Endothelial cell of umbilical vein (primary cell): ENCODE data around the gene UBXN11. TPM values are rescaled to one million over a fixed set of nuclear protein-coding genes. Genes with fewer than 3 reads are reported as not detected.

Experiments used
- BruUV-seq: library from RNA; stranded (reverse); fragments of 400-500 nt; replicated peaks from 2 replicates; lab custom pipeline; 2021; lab: Mats Ljungman, UMichigan
- CTCF ChIA-PET: fragments of 300-600, 350-600 bp; sonication (Branson Sonifier 250); formaldehyde crosslinking; loops from one replicate; lab custom pipeline; 2021; ENCODE audit warnings: antibody characterized with exemption, inconsistent platforms; lab: Charles Lee
- POLR2A ChIA-PET: fragments of 300-600, 350-600 bp; sonication (Branson Sonifier 250); formaldehyde crosslinking; loops from one replicate; lab custom pipeline; 2021; ENCODE audit warnings: antibody characterized with exemption, inconsistent platforms; lab: Charles Lee
- DNase-seq: peaks from one replicate; pipeline ENCODE4 v3.0.0-alpha.2; 2011; ENCODE audit warnings: low read depth, low spot score
- FAIRE-seq: peaks from 2 replicates; lab custom pipeline; 2011; peaks lifted over from hg19 to GRCh38; lab: Jason Lieb, UNC
- H2AFZ ChIP-seq: 2 replicates; pipeline ENCODE4 v1.6.0; 2012; ENCODE audit warnings: low read depth, low read length, control low read depth, inconsistent platforms
- H3K27ac ChIP-seq: 2 replicates; pipeline ENCODE4 v1.5.1; 2011; ENCODE audit warnings: low read depth, mild to moderate bottlenecking, control low read depth, low read length, moderate library complexity; ENCODE audit not compliant: insufficient read depth
- H3K27me3 ChIP-seq, 2 experiments: 2 replicates each; pipeline versions ENCODE4 v1.6.0 to v1.6.1; 2011; ENCODE audit warnings: low read length in 2 of 2, mixed read lengths in 1 of 2; ENCODE audit not compliant: control insufficient read depth in 2 of 2, insufficient read depth in 2 of 2
- H3K36me3 ChIP-seq, 2 experiments: 2 replicates in 1 of 2; 3 replicates in 1 of 2; pipeline ENCODE4 v1.5.1; 2011; ENCODE audit warnings: low read length in 2 of 2, mild to moderate bottlenecking in 1 of 2, moderate library complexity in 1 of 2; ENCODE audit not compliant: control insufficient read depth in 2 of 2, insufficient read depth in 2 of 2; ENCODE audit errors: extremely low read depth in 1 of 2
- H3K4me1 ChIP-seq: 3 replicates; pipeline ENCODE4 v1.5.1; 2011; ENCODE audit warnings: mild to moderate bottlenecking, low read length; ENCODE audit not compliant: control insufficient read depth, insufficient read depth; ENCODE audit errors: extremely low read depth
- H3K4me2 ChIP-seq: 2 replicates; pipeline ENCODE4 v1.6.1; 2011; ENCODE audit warnings: low read length, control low read depth, mixed read lengths; ENCODE audit not compliant: insufficient read depth
- H3K4me3 ChIP-seq, 3 experiments: fragments of 200-600 bp in 1 of 3; sonication (generic), shearing (Covaris generic) in 1 of 3; replicated peaks in 1 of 3; 2 replicates each; pipeline ENCODE4 v1.5.1; 2011 to 2016; ENCODE audit warnings: control low read depth in 3 of 3, low read length in 3 of 3, mild to moderate bottlenecking in 2 of 3, inconsistent platforms in 1 of 3, low read depth in 1 of 3, moderate library complexity in 1 of 3; ENCODE audit not compliant: insufficient read depth in 1 of 3
- H3K79me2 ChIP-seq: 2 replicates; pipeline ENCODE4 v1.6.0; 2012; ENCODE audit warnings: low read length, inconsistent platforms; ENCODE audit not compliant: control insufficient read depth, insufficient read depth
- H3K9ac ChIP-seq: replicated peaks from 2 replicates; pipeline ENCODE3; 2011; ENCODE audit warnings: low read length, control low read depth; ENCODE audit not compliant: insufficient read depth; ENCODE audit errors: extremely low read depth
- H3K9me1 ChIP-seq: replicated peaks from 3 replicates; pipeline ENCODE4 v1.6.0; 2011; ENCODE audit warnings: mild to moderate bottlenecking, low read length; ENCODE audit not compliant: control insufficient read depth, insufficient read depth; ENCODE audit errors: extremely low read depth
- H3K9me3 ChIP-seq: replicated peaks from 2 replicates; pipeline ENCODE4 v1.5.1; 2012; ENCODE audit warnings: low read length, inconsistent platforms; ENCODE audit not compliant: control insufficient read depth, insufficient read depth
- H4K20me1 ChIP-seq: replicated peaks from 2 replicates; pipeline ENCODE3; 2011; ENCODE audit warnings: mild to moderate bottlenecking, low read length; ENCODE audit not compliant: control insufficient read depth, insufficient read depth; ENCODE audit errors: extremely low read depth
- EZH2 ChIP-seq: IDR thresholded peaks from 2 replicates; pipeline ENCODE4 v1.6.1; 2012; ENCODE audit warnings: borderline replicate concordance, low read depth, mild to moderate bottlenecking, moderate library complexity, low read length, inconsistent platforms; ENCODE audit not compliant: severe bottlenecking
- FOS ChIP-seq: IDR thresholded peaks from 2 replicates; pipeline ENCODE4 v1.6.1; 2011; ENCODE audit warnings: mild to moderate bottlenecking, low read length, moderate library complexity, borderline replicate concordance; ENCODE audit not compliant: insufficient read depth
- GATA2 ChIP-seq: IDR thresholded peaks from 2 replicates; pipeline ENCODE4 v1.7.0; 2011; ENCODE audit warnings: low read depth, mild to moderate bottlenecking, moderate library complexity, mixed read lengths, low read length; ENCODE audit not compliant: insufficient read length, insufficient read depth
- JUN ChIP-seq: IDR thresholded peaks from 2 replicates; pipeline ENCODE4 v1.6.1; 2011; ENCODE audit warnings: borderline replicate concordance, low read depth; ENCODE audit not compliant: insufficient read length, insufficient read depth
- MYC ChIP-seq: IDR thresholded peaks from one replicate; pipeline ENCODE4 v1.6.1; 2011; ENCODE audit warnings: mild to moderate bottlenecking, low read depth, low read length
- POLR2A ChIP-seq: IDR thresholded peaks from 2 replicates; pipeline ENCODE4 v1.6.1; 2012; ENCODE audit warnings: low read depth, mild to moderate bottlenecking, control low read depth, low read length
- POLR2AphosphoS5 ChIP-seq: IDR thresholded peaks from 2 replicates; pipeline ENCODE4 v1.6.1; 2012; ENCODE audit warnings: low read depth, mild to moderate bottlenecking, control low read depth, low read length, moderate library complexity; ENCODE audit not compliant: insufficient read depth
- dilution Hi-C: fragments of 300-500 bp; cut with MboI; formaldehyde crosslinking; loops from one replicate; pipeline ENCODE4 v1.15.0; 2019; ENCODE audit warnings: low sequenced_read_pairs; ENCODE audit not compliant: extremely low pct_ligation_motif_present
- intact Hi-C: fragments of 100-400 bp; cut with micrococcal nuclease; formaldehyde crosslinking; loops from one replicate; pipeline ENCODE4 v1.10.0; 2022
- polyA plus RNA-seq, 4 experiments: library from polyadenylated mRNA; depleted of rRNA in 3 of 4; stranded (reverse) in 3 of 4; unstranded in 1 of 4; fragments of >200 nt; gene quantifications; 2 replicates each; pipeline versions ENCODE4 v1.2.1 to v1.2.3, GENCODE V29; 2011 to 2012; ENCODE audit warnings: missing spikeins in 1 of 4
- total RNA-seq: library from RNA; stranded (reverse); gene quantifications from 2 replicates; pipeline ENCODE4 v1.2.3, GENCODE V29; 2021
- TF ChIP-seq, protein P1 (sequence below), 2 donors: IDR thresholded peaks; 1 replicate in 1 of 2; 2 replicates in 1 of 2; pipeline ENCODE4 v1.5.1; 2011; ENCODE audit warnings: low read length in 2 of 2, mild to moderate bottlenecking in 2 of 2, moderate library complexity in 2 of 2, control low read depth in 1 of 2, inconsistent platforms in 1 of 2, low read depth in 1 of 2; ENCODE audit not compliant: insufficient read depth in 1 of 2; ENCODE audit errors: extremely low read depth in 1 of 2
- TF ChIP-seq, protein P2 (sequence below): IDR thresholded peaks from 2 replicates; pipeline ENCODE4 v1.6.1; 2011; ENCODE audit not compliant: insufficient read depth, insufficient read length

Gene UBXN11
- total and polyA plus RNA-seq, 2 donors (not counting 3 experiments of a cell fraction or from before 2014, with no cell fraction given) = 14.8 to 15.6 TPM

DNA sequence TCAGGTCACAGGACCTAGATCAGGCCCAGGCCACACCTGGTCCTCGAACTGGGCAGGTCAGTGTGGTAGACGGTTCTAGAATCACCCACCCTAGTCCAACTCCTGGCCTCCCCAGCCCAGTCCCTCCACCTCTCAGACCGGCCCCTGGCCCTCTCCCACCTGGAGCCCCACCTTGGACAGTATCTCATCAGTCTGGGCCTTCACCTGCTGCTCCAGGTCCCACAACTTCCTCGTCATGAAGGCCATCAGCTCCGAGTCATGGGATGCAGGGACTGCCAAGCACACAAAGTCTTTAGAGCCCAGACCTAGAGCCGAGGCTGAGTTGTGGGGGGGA is 8.7 kb downstream of the UBXN11 start:
- ChIA-PET CTCF (interaction anchor here (2.0 kb wide), 1 partner anchor 9 kb away, joined by 8 read pairs; no protein-coding TSS in a partner anchor), POLR2A (no interaction called here)
- Histone ChIP-seq H3K9ac (no peak overlapping the region), H3K4me1 (peaks cover 4% of the 10 kb centered on the region), H3K9me1 (no peaks in the 10 kb centered on the region), H3K27me3 (no peaks in the 10 kb centered on the region), H3K27ac (peak overlapping the region; percentile 49), H3K9me3 (no peaks in the 10 kb centered on the region), H3K79me2 (no peaks in the 10 kb centered on the region), H4K20me1 (no peaks in the 10 kb centered on the region), H2AFZ (no peak overlapping the region), H3K36me3 (no peaks in the 10 kb centered on the region), H3K4me3 (no peak overlapping the region), H3K4me2 (no peak overlapping the region)
- DNase-seq = no peak
- intact Hi-C loops (no loop called here), dilution Hi-C loops (no loop called here)
- no peak for TF ChIP-seq MYC
- TF ChIP-seq POLR2A = no peak
- TF ChIP-seq FOS = no peak
- TF ChIP-seq JUN = no peak
- TF ChIP-seq GATA2 = no peak
- TF ChIP-seq, protein P1, sequence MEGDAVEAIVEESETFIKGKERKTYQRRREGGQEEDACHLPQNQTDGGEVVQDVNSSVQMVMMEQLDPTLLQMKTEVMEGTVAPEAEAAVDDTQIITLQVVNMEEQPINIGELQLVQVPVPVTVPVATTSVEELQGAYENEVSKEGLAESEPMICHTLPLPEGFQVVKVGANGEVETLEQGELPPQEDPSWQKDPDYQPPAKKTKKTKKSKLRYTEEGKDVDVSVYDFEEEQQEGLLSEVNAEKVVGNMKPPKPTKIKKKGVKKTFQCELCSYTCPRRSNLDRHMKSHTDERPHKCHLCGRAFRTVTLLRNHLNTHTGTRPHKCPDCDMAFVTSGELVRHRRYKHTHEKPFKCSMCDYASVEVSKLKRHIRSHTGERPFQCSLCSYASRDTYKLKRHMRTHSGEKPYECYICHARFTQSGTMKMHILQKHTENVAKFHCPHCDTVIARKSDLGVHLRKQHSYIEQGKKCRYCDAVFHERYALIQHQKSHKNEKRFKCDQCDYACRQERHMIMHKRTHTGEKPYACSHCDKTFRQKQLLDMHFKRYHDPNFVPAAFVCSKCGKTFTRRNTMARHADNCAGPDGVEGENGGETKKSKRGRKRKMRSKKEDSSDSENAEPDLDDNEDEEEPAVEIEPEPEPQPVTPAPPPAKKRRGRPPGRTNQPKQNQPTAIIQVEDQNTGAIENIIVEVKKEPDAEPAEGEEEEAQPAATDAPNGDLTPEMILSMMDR (IDR thresholded peaks at IDR 0.05; ENCODE audit: extremely low read depth in 1 of 2, insufficient read depth in 1 of 2, low read depth in 1 of 2, low read length in 2 of 2) = no peak
- no peak for TF ChIP-seq EZH2
- TF ChIP-seq, protein P2, sequence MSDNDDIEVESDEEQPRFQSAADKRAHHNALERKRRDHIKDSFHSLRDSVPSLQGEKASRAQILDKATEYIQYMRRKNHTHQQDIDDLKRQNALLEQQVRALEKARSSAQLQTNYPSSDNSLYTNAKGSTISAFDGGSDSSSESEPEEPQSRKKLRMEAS = no peak
- TF ChIP-seq POLR2AphosphoS5 = no peak
- FAIRE-seq = no peak
- BruUV-seq = no TSS peak
